IMR-90 (cell line): ENCODE measurements around the gene SRRM2. TPM values are rescaled to one million over a fixed set of nuclear protein-coding genes. Genes with fewer than 3 reads are reported as not detected.

Source experiments
- ATAC-seq: fragments of 200-7000 bp; cut with Tn5 transposase; 2 replicates; pipeline ENCODE4 v1.9.1; 2020; ENCODE audit warnings: low read depth, mild to moderate bottlenecking, moderate library complexity
- BruUV-seq: library from RNA; stranded (reverse); fragments of 400-500 nt; replicated peaks from 2 replicates; lab custom pipeline; 2021; lab: Mats Ljungman, UMichigan
- CTCF ChIA-PET: fragments of 300-600 bp; formaldehyde crosslinking; extraction: SDS; loops from one replicate; lab custom pipeline; 2021; ENCODE audit warnings: antibody characterized with exemption; lab: Yijun Ruan, JAX
- POLR2A ChIA-PET: fragments of 300-600 bp; sonication (Branson Sonifier 250); formaldehyde crosslinking; loops from one replicate; lab custom pipeline; 2022; ENCODE audit warnings: antibody characterized with exemption; ENCODE audit not compliant: unreplicated experiment; lab: Charles Lee
- DNase-seq: peaks from one replicate; pipeline ENCODE4 v3.0.0; 2013
- H2AFZ ChIP-seq: replicated peaks from 2 replicates; pipeline ENCODE3; 2013; ENCODE audit warnings: low read length, mild to moderate bottlenecking; ENCODE audit not compliant: poor library complexity
- H2AK5ac ChIP-seq: 2 replicates; pipeline ENCODE4 v1.6.1; 2013; ENCODE audit warnings: low read depth, low read length, inconsistent platforms
- H2AK9ac ChIP-seq: replicated peaks from 2 replicates; pipeline ENCODE3; 2013; ENCODE audit warnings: mild to moderate bottlenecking, low read depth, low read length, moderate library complexity; ENCODE audit not compliant: poor library complexity
- H2BK120ac ChIP-seq: 2 replicates; pipeline ENCODE4 v1.6.1; 2013; ENCODE audit warnings: low read depth, low read length, inconsistent platforms
- H2BK15ac ChIP-seq: 3 replicates; pipeline ENCODE4 v1.6.1; 2013; ENCODE audit warnings: low read depth, low read length, inconsistent platforms
- H2BK20ac ChIP-seq: 2 replicates; pipeline ENCODE4 v1.6.1; 2013; ENCODE audit warnings: low read depth, mild to moderate bottlenecking, inconsistent platforms, low read length, moderate library complexity
- H2BK5ac ChIP-seq: 2 replicates; pipeline ENCODE4 v1.6.1; 2013; ENCODE audit warnings: mild to moderate bottlenecking, low read depth, low read length, inconsistent platforms; ENCODE audit not compliant: poor library complexity, severe bottlenecking
- H3K14ac ChIP-seq: replicated peaks from 2 replicates; pipeline ENCODE4 v1.6.1; 2013; ENCODE audit warnings: low read depth, low read length, inconsistent platforms
- H3K18ac ChIP-seq: 2 replicates; pipeline ENCODE4 v1.6.1; 2013; ENCODE audit warnings: low read depth, low read length, control low read depth
- H3K23ac ChIP-seq: 2 replicates; pipeline ENCODE4 v1.6.1; 2013; ENCODE audit warnings: low read depth, low read length, inconsistent platforms
- H3K27ac ChIP-seq: 2 replicates; pipeline ENCODE4 v1.5.1; 2013; ENCODE audit warnings: mild to moderate bottlenecking, control low read depth, low read length; ENCODE audit not compliant: insufficient read depth
- H3K27me3 ChIP-seq: 2 replicates; pipeline ENCODE4 v1.6.1; 2013; ENCODE audit warnings: low read length; ENCODE audit not compliant: control insufficient read depth, insufficient read depth
- H3K36me3 ChIP-seq: 2 replicates; pipeline ENCODE4 v1.6.1; 2013; ENCODE audit warnings: low read length, mixed read lengths; ENCODE audit not compliant: control insufficient read depth, insufficient read depth
- H3K4ac ChIP-seq: 2 replicates; pipeline ENCODE4 v1.6.1; 2013; ENCODE audit warnings: low read depth, low read length, inconsistent platforms
- H3K4me1 ChIP-seq: 2 replicates; pipeline ENCODE4 v1.6.1; 2013; ENCODE audit warnings: low read length, mixed read lengths; ENCODE audit not compliant: control insufficient read depth, insufficient read depth
- H3K4me2 ChIP-seq: 2 replicates; pipeline ENCODE4 v1.6.1; 2013; ENCODE audit warnings: low read depth, mild to moderate bottlenecking, control low read depth, low read length, moderate library complexity
- H3K4me3 ChIP-seq: 2 replicates; pipeline ENCODE4 v1.5.1; 2013; ENCODE audit warnings: low read depth, mild to moderate bottlenecking, control low read depth, low read length, moderate library complexity; ENCODE audit not compliant: insufficient read depth
- H3K56ac ChIP-seq: 2 replicates; pipeline ENCODE4 v1.6.1; 2013; ENCODE audit warnings: low read length, inconsistent platforms; ENCODE audit not compliant: insufficient read depth; ENCODE audit errors: extremely low read depth
- H3K79me1 ChIP-seq, 2 experiments: 2 replicates each; pipeline ENCODE4 v1.6.1; 2013; ENCODE audit warnings: low read length in 2 of 2, inconsistent platforms in 1 of 2, low read depth in 1 of 2
- H3K9ac ChIP-seq: 2 replicates; pipeline ENCODE4 v1.6.1; 2013; ENCODE audit warnings: low read depth, low read length, control low read depth
- H3K9me1 ChIP-seq: 2 replicates; pipeline ENCODE4 v1.6.1; 2013; ENCODE audit warnings: low read length, inconsistent platforms; ENCODE audit not compliant: insufficient read depth
- H3K9me3 ChIP-seq: 2 replicates; pipeline ENCODE4 v1.6.1; 2013; ENCODE audit warnings: low read length; ENCODE audit not compliant: control insufficient read depth, insufficient read depth
- H4K20me1 ChIP-seq: 2 replicates; pipeline ENCODE4 v1.6.1; 2013; ENCODE audit warnings: low read length, inconsistent platforms; ENCODE audit not compliant: insufficient read depth
- H4K5ac ChIP-seq: 2 replicates; pipeline ENCODE4 v1.6.1; 2013; ENCODE audit warnings: mild to moderate bottlenecking, low read depth, low read length, control low read depth
- H4K8ac ChIP-seq, 2 experiments: 2 replicates each; pipeline ENCODE4 v1.6.1; 2013; ENCODE audit warnings: low read depth in 2 of 2, low read length in 2 of 2, control low read depth in 1 of 2, inconsistent platforms in 1 of 2
- H4K91ac ChIP-seq: 2 replicates; pipeline ENCODE4 v1.6.1; 2013; ENCODE audit warnings: low read depth, low read length, inconsistent platforms; ENCODE audit not compliant: insufficient read depth
- BHLHE40 ChIP-seq: fragments of 150-350 bp; IDR thresholded peaks from 2 replicates; pipeline ENCODE4 v1.6.1; 2016; ENCODE audit warnings: mild to moderate bottlenecking, low read depth, low read length
- CEBPB ChIP-seq: IDR thresholded peaks from 2 replicates; pipeline ENCODE4 v1.6.1; 2012; ENCODE audit warnings: low read depth, low read length, improper control_type of control experiment
- FOS ChIP-seq: fragments of 150-350 bp; IDR thresholded peaks from 2 replicates; pipeline ENCODE4 v1.6.1; 2016; ENCODE audit warnings: low read depth, low read length
- MAFK ChIP-seq: IDR thresholded peaks from 2 replicates; pipeline ENCODE4 v1.6.1; 2012; ENCODE audit warnings: low read depth, low read length, improper control_type of control experiment
- MXI1 ChIP-seq: IDR thresholded peaks from 2 replicates; pipeline ENCODE4 v1.6.1; 2012; ENCODE audit warnings: low read depth, mild to moderate bottlenecking, low read length, moderate library complexity, borderline replicate concordance
- NFE2L2 ChIP-seq: fragments of 150-350 bp; IDR thresholded peaks from 2 replicates; pipeline ENCODE4 v1.6.1; 2016; ENCODE audit warnings: low read depth, mild to moderate bottlenecking, low read length
- POLR2A ChIP-seq: IDR thresholded peaks from 2 replicates; pipeline ENCODE4 v1.6.1; 2012; ENCODE audit warnings: mild to moderate bottlenecking, low read depth, low read length
- USF2 ChIP-seq: fragments of 150-350 bp; IDR thresholded peaks from 2 replicates; pipeline ENCODE4 v1.6.1; 2017; ENCODE audit warnings: mild to moderate bottlenecking, antibody characterized with exemption, low read length, low read depth
- WGBS, 2 experiments: methylation state at CpG; one replicate each; pipeline versions ENCODE4 v1.1.5 to v1.1.7; 2013; ENCODE audit warnings: missing lambda C conversion rate in 2 of 2; ENCODE audit not compliant: insufficient read length in 1 of 2; ENCODE audit errors: extremely low coverage in 2 of 2; 5-methylcytosine and 5-hydroxymethylcytosine counted together
- dilution Hi-C: fragments of 300-500 bp; cut with HindIII; formaldehyde crosslinking; loops from one replicate; pipeline ENCODE4 v1.14.3; 2018; ENCODE audit warnings: low sequenced_read_pairs; ENCODE audit not compliant: unreplicated experiment
- in situ Hi-C: fragments of 300-500 bp; cut with MboI; formaldehyde crosslinking; loops from 3 replicates; pipeline ENCODE4 v1.14.3; 2019; ENCODE audit warnings: low sequenced_read_pairs, inconsistent platforms, mixed read lengths
- intact Hi-C: fragments of 100-400 bp; cut with micrococcal nuclease; formaldehyde crosslinking; loops from 2 replicates; pipeline ENCODE4 v1.10.0; 2022
- polyA plus RNA-seq, 3 experiments: library from polyadenylated mRNA; depleted of rRNA; stranded (reverse); fragments of >200 nt; gene quantifications; 2 replicates each; pipeline ENCODE4 v1.2.3, GENCODE V29; 2012; ENCODE audit warnings: low replicate concordance in 1 of 3
- total RNA-seq: library from RNA; depleted of rRNA; stranded (reverse); fragments of >200 nt; gene quantifications from 2 replicates; pipeline ENCODE4 v1.2.3, GENCODE V29; 2012

The SRRM2 gene
- total and polyA plus RNA-seq, 2 of the 4 experiments (the other 2 are of a cell fraction), result 20.3 to 300 TPM

GRCh38 chr16:2813771-2814221 is 61.4 kb downstream of the SRRM2 start:
- no peaks in the 10 kb centered on the region for H3K4me1 ChIP-seq
- H2BK5ac ChIP-seq, result no peak overlapping the region
- ATAC-seq (no peak), DNase-seq (no peak)
- 71% methylated on average over 5 of the region's 7 CpGs; no CpG with 5 or more reads in 1 of the 2 experiments for WGBS, 2 experiments
- no peak overlapping the region for H2AFZ ChIP-seq
- dilution Hi-C loops, result no loop called here
- no peak overlapping the region for H2BK120ac ChIP-seq
- no peak overlapping the region for H3K9ac ChIP-seq
- no peak overlapping the region for H2AK5ac ChIP-seq
- H3K4ac ChIP-seq, result no peak overlapping the region
- no TSS peak for BruUV-seq
- H3K9me1 ChIP-seq, result no peaks in the 10 kb centered on the region
- intact Hi-C loops, result no loop called here
- no peaks in the 10 kb centered on the region; the same call in 1 of the 2 replicates for H3K9me3 ChIP-seq
- H3K56ac ChIP-seq, result no peak overlapping the region
- no peak overlapping the region for H2BK15ac ChIP-seq
- H3K23ac ChIP-seq, result no peak overlapping the region
- ChIA-PET CTCF (interaction anchor here (1.3 kb wide), 1 partner anchor 14 kb away, joined by 3 read pairs; no protein-coding TSS in a partner anchor), POLR2A (no interaction called here)
- no peak overlapping the region for H3K27ac ChIP-seq
- H3K27me3 ChIP-seq, result peaks cover 59% of the 10 kb centered on the region
- no peak overlapping the region for H3K18ac ChIP-seq
- H3K36me3 ChIP-seq, result no peaks in the 10 kb centered on the region
- TF ChIP-seq MXI1, result no peak
- no peak for TF ChIP-seq CEBPB
- no peak for TF ChIP-seq FOS
- no peak for TF ChIP-seq NFE2L2
- TF ChIP-seq MAFK, result no peak
- no peak for TF ChIP-seq POLR2A
- TF ChIP-seq USF2, result no peak
- no peak for TF ChIP-seq BHLHE40
- no peak overlapping the region for H3K4me3 ChIP-seq
- no peak overlapping the region for H2BK20ac ChIP-seq
- in situ Hi-C loops, result no loop called here
- H4K20me1 ChIP-seq, result no peaks in the 10 kb centered on the region
- H3K4me2 ChIP-seq, result no peak overlapping the region
- no peaks in the 10 kb centered on the region for H3K79me1 ChIP-seq
- no peak overlapping the region for H2AK9ac ChIP-seq
- H4K5ac ChIP-seq, result no peak overlapping the region
- no peak overlapping the region for H4K91ac ChIP-seq
- H3K14ac ChIP-seq, result no peak overlapping the region
- no peak overlapping the region for H4K8ac ChIP-seq
